Stomach (tissue), 9 donors: ENCODE data around the gene CAMSAP2. TPM values are rescaled to one million over a fixed set of nuclear protein-coding genes. Genes with fewer than 3 reads are reported as not detected.

Experiments
- DNase-seq, 2 donors: peaks; one replicate each; pipeline versions ENCODE4 v3.0.0 to v3.0.0-alpha.2; 2013 to 2019
- H3K27ac ChIP-seq, 5 donors: fragments of 200-600 bp in 4 of 5; sonication (generic) in 4 of 5; one replicate each; pipeline ENCODE4 v1.5.1; 2013 to 2019; ENCODE audit warnings: mild to moderate bottlenecking in 1 of 5, moderate library complexity in 1 of 5
- H3K27me3 ChIP-seq, 3 donors: fragments of 200-600 bp; sonication (generic); one replicate each; pipeline ENCODE4 v1.5.1; 2017 to 2019; ENCODE audit warnings: mixed run types in 1 of 3
- H3K36me3 ChIP-seq, 4 donors: fragments of 200-600 bp; sonication (generic); 1 replicate in 3 of 4; 2 replicates in 1 of 4; pipeline ENCODE4 v1.5.1; 2016 to 2019
- H3K4me1 ChIP-seq, 4 donors: fragments of 200-600 bp; sonication (generic); one replicate each; pipeline ENCODE4 v1.5.1; 2016 to 2019
- H3K4me3 ChIP-seq, 4 donors: fragments of 200-600 bp; sonication (generic) in 3 of 4; one replicate each; pipeline ENCODE4 v1.5.1; 2016 to 2019; ENCODE audit warnings: mild to moderate bottlenecking in 1 of 4
- H3K9me3 ChIP-seq, 4 donors: fragments of 200-600 bp; sonication (generic); one replicate each; pipeline ENCODE4 v1.5.1; 2016 to 2019
- EP300 ChIP-seq: sonication (generic); formaldehyde crosslinking; IDR thresholded peaks from one replicate; pipeline ENCODE4 v1.6.1; 2017; ENCODE audit warnings: antibody characterized with exemption
- POLR2A ChIP-seq, 4 donors: fragments of 450-650 bp; IDR thresholded peaks; one replicate each; pipeline ENCODE4 v1.6.1; 2016; ENCODE audit warnings: antibody characterized with exemption in 4 of 4, control low read depth in 2 of 4, mild to moderate bottlenecking in 1 of 4, moderate library complexity in 1 of 4
- POLR2AphosphoS5 ChIP-seq, 3 donors: sonication (generic); formaldehyde crosslinking; IDR thresholded peaks; one replicate each; pipeline ENCODE4 v1.6.1; 2016; ENCODE audit warnings: antibody characterized with exemption in 3 of 3
- whole genome bisulfite sequencing, 5 donors: extraction: QIAGEN DNeasy Blood & Tissue Kit in 3 of 5; methylation state at CpG; one replicate each; pipeline versions ENCODE4 v1.1.5 to v1.1.7; 2013 to 2018; 5-methylcytosine and 5-hydroxymethylcytosine counted together
- intact Hi-C: fragments of 100-400 bp; cut with DNase I; formaldehyde crosslinking; loops from one replicate; pipeline ENCODE4 v1.15.1; 2023; ENCODE audit warnings: low total_unique reads
- polyA plus RNA-seq, 3 donors: library from polyadenylated mRNA; stranded (reverse); fragments of 200-250 nt; gene quantifications; one replicate each; pipeline ENCODE4 v1.2.3, GENCODE V29; 2013
- total RNA-seq, 5 donors: library from RNA; depleted of rRNA; stranded (reverse); fragments of >200 nt; gene quantifications; one replicate each; pipeline versions ENCODE4 v1.1.0 to v1.2.3, GENCODE V29; 2014 to 2016
- TF ChIP-seq, protein P1 (sequence below), 7 experiments: fragments of 450-650 bp in 4 of 7; fragments of 200-600 bp in 3 of 7; sonication (generic) in 3 of 7; IDR thresholded peaks; one replicate each; pipeline ENCODE4 v1.5.1; 2016 to 2019; ENCODE audit warnings: antibody characterized with exemption in 7 of 7, control low read depth in 2 of 7, mild to moderate bottlenecking in 1 of 7
- donor health status: healthy with polysubstance abuse.
- donor health status: Bipolar disorder and iron deficiency.
- donor health status: healthy.

Gene CAMSAP2
- total and polyA plus RNA-seq, 8 donors, result 4.5 to 35.4 (median 7.5) TPM

DNA sequence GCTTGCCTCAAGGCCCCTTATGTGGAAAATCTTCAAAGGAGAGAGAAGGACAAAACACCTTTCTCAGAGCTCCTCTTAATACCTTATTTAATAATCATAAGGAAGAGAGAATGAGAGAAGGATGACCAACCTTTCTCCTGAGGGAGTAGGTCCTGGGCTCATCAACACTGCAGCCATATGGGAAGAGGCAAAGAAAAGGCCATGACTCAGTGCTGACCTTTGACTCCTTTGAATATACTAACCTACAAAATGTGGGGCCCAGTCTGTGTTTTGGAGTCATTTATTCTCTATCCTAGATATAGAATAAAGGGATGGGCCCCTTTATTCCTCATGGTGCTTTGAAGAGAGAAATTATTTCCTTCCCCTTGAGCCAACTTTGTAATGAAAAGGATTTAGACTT, 38.3 kb downstream of the CAMSAP2 start:
- Histone ChIP-seq H3K27me3 (no peaks in the 10 kb centered on the region), H3K4me3 (no peak overlapping the region), H3K9me3 (no peaks in the 10 kb centered on the region), H3K4me1 (peaks cover 0 to 58% (median 19%) of the 10 kb centered on the region in 4 donors), H3K36me3 (peaks cover 0 to 12% (median 4%) of the 10 kb centered on the region in 4 donors), H3K27ac (peak overlapping the region in 1 of 5 donors; percentile 39)
- DNase-seq, result no peak
- intact Hi-C loops, result no loop called here
- TF ChIP-seq, protein P1, sequence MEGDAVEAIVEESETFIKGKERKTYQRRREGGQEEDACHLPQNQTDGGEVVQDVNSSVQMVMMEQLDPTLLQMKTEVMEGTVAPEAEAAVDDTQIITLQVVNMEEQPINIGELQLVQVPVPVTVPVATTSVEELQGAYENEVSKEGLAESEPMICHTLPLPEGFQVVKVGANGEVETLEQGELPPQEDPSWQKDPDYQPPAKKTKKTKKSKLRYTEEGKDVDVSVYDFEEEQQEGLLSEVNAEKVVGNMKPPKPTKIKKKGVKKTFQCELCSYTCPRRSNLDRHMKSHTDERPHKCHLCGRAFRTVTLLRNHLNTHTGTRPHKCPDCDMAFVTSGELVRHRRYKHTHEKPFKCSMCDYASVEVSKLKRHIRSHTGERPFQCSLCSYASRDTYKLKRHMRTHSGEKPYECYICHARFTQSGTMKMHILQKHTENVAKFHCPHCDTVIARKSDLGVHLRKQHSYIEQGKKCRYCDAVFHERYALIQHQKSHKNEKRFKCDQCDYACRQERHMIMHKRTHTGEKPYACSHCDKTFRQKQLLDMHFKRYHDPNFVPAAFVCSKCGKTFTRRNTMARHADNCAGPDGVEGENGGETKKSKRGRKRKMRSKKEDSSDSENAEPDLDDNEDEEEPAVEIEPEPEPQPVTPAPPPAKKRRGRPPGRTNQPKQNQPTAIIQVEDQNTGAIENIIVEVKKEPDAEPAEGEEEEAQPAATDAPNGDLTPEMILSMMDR (IDR thresholded peaks at IDR 0.05), result no peak
- TF ChIP-seq EP300 (no peak), POLR2A (IDR thresholded peaks at IDR 0.05) (no peak), POLR2AphosphoS5 (IDR thresholded peaks at IDR 0.05) (no peak)

DNA sequence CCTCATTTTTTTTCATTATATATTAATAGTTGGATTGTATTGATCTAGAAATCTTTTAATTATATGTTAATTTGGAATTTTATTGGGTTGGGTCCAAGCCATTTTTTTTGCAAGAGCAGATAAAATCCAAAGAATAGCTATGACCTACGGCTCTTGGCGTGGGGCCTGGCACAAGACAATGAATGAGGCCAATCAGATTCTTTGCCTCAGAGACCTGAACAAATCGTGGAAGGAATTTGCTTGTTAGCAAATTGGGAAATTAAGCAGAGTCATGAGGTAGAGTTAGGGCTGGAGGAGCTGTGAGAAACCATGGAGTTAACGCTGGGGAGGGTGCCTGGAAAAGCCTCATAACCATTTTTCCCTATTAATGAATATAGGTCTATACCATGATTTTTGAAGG, 40.1 kb downstream of the CAMSAP2 start:
- 64 to 74% (median 66%) methylated on average over 4 of the region's 4 CpGs for WGBS, 5 donors
- H3K4me3 ChIP-seq, result no peak overlapping the region

DNA sequence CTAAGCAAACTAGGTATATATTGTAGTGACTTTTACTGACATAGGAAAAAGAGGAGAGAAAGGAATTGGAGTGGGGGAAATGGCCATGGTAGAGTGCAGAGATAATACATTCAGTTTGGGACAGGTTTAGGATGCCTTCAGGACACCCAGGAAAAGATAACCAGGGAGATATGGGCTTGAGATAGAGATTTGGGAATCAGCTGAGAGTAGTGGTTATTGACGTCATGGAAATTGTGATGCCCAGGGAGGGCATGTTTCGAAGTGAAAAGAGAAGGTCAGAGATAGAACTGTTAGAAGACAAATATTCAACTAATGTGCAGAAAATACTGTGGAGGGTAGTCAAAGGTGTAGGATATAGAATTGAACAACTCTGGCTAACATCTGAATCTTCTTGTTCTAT, 40.6 kb downstream of the CAMSAP2 start:
- intact Hi-C loops, result no loop called here

More for the DNA sequence above, 40.1 kb downstream of the CAMSAP2 start:
- H3K4me1 ChIP-seq, result peaks cover 0 to 55% (median 19%) of the 10 kb centered on the region in 4 donors
- H3K9me3 ChIP-seq, result peaks cover 0 to 6% (median 0%) of the 10 kb centered on the region in 4 donors
- no peak for TF ChIP-seq EP300
- TF ChIP-seq, protein P1 (IDR thresholded peaks at IDR 0.05), result no peak
- TF ChIP-seq POLR2A (IDR thresholded peaks at IDR 0.05), result no peak
- no peak for TF ChIP-seq POLR2AphosphoS5 (IDR thresholded peaks at IDR 0.05)
- no peaks in the 10 kb centered on the region for H3K27me3 ChIP-seq
- peaks cover 0 to 18% (median 8%) of the 10 kb centered on the region in 4 donors for H3K36me3 ChIP-seq
- peak overlapping the region in 1 of 5 donors; percentile 9 for H3K27ac ChIP-seq
- intact Hi-C loops, result no loop called here
- no peak for DNase-seq

DNA sequence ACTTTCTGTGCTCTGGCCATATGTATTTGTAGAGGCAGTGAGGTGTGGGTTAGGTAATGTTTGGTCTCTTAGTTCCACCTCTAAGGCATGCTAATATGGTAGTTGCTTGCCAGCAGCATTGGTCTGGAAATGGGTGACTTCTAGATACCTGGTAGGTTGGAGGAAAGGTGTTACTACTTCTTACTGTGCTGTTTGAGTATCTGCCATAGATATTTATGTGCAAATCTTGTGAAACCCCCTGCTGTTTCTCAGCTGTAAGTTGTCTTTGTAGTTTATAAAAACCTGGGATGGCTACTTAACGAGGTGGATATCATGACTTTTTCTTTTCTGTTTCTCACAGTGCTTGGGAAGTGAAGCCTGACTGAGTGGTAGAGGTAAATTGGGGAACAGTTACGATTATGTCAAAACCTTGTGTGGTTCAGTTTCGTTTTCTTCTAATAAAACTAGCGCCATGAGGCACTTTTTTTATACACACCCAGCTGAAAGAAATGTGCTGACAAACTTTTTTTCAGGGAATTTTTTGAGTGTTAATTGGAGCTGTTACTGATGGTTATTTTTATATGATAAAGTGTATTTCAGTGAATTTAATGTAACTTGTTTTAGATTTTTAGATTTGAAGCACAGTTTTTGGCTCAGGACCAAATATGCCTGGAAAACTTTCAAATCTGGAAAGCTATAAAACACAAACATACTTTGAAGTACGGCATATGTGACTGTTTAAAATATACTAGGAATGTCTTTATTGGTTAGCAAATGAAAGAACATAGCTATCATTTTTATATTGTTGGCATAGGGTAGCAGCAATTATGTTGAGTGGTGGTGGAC, 42.1 kb downstream of the CAMSAP2 start:
- Histone ChIP-seq H3K4me3 (peak overlapping the region in 1 of 4 donors; percentile 12), H3K4me1 (peaks cover 0 to 37% (median 10%) of the 10 kb centered on the region in 4 donors), H3K9me3 (peaks cover 0 to 6% (median 0%) of the 10 kb centered on the region in 4 donors), H3K36me3 (peaks cover 0 to 18% (median 8%) of the 10 kb centered on the region in 4 donors), H3K27ac (peak overlapping the region in 3 of 5 donors; percentile 1 to 52 (median 35)), H3K27me3 (no peaks in the 10 kb centered on the region)
- WGBS, 5 donors, result 45 to 60% (median 56%) methylated on average over 5 of the region's 5 CpGs
- no peak for TF ChIP-seq POLR2AphosphoS5 (IDR thresholded peaks at IDR 0.05)
- TF ChIP-seq POLR2A (IDR thresholded peaks at IDR 0.05), result no peak
- TF ChIP-seq EP300, result no peak
- TF ChIP-seq, protein P1 (IDR thresholded peaks at IDR 0.05), result no peak
- peak in 1 of 2 donors; percentile 39 for DNase-seq
- intact Hi-C loops, result no loop called here

More for the DNA sequence above, 40.6 kb downstream of the CAMSAP2 start:
- Histone ChIP-seq H3K27me3 (no peaks in the 10 kb centered on the region), H3K36me3 (peaks cover 0 to 18% (median 8%) of the 10 kb centered on the region in 4 donors), H3K4me1 (peaks cover 0 to 49% (median 16%) of the 10 kb centered on the region in 4 donors), H3K4me3 (no peak overlapping the region), H3K27ac (peak overlapping the region in 1 of 5 donors; percentile 9), H3K9me3 (peaks cover 0 to 6% (median 0%) of the 10 kb centered on the region in 4 donors)
- WGBS, 5 donors, result 56 to 90% (median 87%) methylated on average over 2 of the region's 2 CpGs
- DNase-seq, result no peak
- TF ChIP-seq, protein P1 (IDR thresholded peaks at IDR 0.05), result no peak
- TF ChIP-seq EP300, result no peak
- no peak for TF ChIP-seq POLR2AphosphoS5 (IDR thresholded peaks at IDR 0.05)
- TF ChIP-seq POLR2A (IDR thresholded peaks at IDR 0.05), result no peak
